ENCODE results near the gene LAMA3. TPM values are rescaled to one million over a fixed set of nuclear protein-coding genes. Genes with fewer than 3 reads are reported as not detected.

The LAMA3 gene
- total RNA-seq, 4 donors from 2014 or later, result 14.9 to 81.4 (median 69.3) TPM

- no peak overlapping the region for H3K27ac ChIP-seq
- no peaks in the 10 kb centered on the region for H3K9me3 ChIP-seq
- TF ChIP-seq CTCF (IDR thresholded peaks at IDR 0.05), result no peak
- peaks cover 0 to 4% (median 0%) of the 10 kb centered on the region in 4 donors for H3K4me1 ChIP-seq
- DNase-seq, result no peak
- H3K36me3 ChIP-seq, result no peaks in the 10 kb centered on the region
- H3K27me3 ChIP-seq, result no peaks in the 10 kb centered on the region
- H3K4me3 ChIP-seq, result no peak overlapping the region
Measured at GRCh38 chr18:23857756-23858155, 168.5 kb downstream of the LAMA3 start.

- DNase-seq, result no peak
- TF ChIP-seq CTCF (IDR thresholded peaks at IDR 0.05), result no peak
- no peak for TF ChIP-seq POLR2A (IDR thresholded peaks at IDR 0.05)
- Histone ChIP-seq H3K27ac (no peak overlapping the region), H3K9me3 (no peaks in the 10 kb centered on the region), H3K36me3 (no peaks in the 10 kb centered on the region), H3K4me3 (no peak overlapping the region), H3K4me1 (peaks cover 0 to 4% (median 0%) of the 10 kb centered on the region in 4 donors), H3K27me3 (no peaks in the 10 kb centered on the region)
Measured at GRCh38 chr18:23859466-23860336, 170.4 kb downstream of the LAMA3 start.

DNA sequence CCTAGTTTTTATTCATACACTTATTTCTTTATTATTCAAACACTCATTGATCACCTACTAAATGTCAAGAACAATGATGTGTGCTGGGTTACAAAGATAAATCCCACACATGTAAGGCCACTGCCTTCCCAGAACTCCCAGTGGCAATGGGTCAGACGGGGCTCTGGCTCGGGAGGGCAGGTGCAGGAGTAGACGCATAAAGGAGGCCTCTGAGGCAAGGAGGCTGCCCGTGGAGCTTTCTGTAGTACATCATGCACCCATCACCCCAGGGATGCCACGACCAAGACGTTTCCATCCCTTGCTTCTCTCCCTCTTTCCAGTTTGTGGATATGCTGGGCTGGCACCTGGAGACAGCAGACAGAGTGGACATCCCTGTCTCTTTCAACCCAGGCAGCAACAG lies 172.1 kb downstream of the LAMA3 start:
- Histone ChIP-seq H3K4me1 (peaks cover 0 to 9% (median 5%) of the 10 kb centered on the region in 4 donors), H3K27ac (no peak overlapping the region), H3K4me3 (no peak overlapping the region), H3K9me3 (no peaks in the 10 kb centered on the region), H3K36me3 (no peaks in the 10 kb centered on the region), H3K27me3 (no peaks in the 10 kb centered on the region)
- TF ChIP-seq POLR2A (IDR thresholded peaks at IDR 0.05) (no peak), CTCF (IDR thresholded peaks at IDR 0.05) (no peak)
- no peak for DNase-seq

DNA sequence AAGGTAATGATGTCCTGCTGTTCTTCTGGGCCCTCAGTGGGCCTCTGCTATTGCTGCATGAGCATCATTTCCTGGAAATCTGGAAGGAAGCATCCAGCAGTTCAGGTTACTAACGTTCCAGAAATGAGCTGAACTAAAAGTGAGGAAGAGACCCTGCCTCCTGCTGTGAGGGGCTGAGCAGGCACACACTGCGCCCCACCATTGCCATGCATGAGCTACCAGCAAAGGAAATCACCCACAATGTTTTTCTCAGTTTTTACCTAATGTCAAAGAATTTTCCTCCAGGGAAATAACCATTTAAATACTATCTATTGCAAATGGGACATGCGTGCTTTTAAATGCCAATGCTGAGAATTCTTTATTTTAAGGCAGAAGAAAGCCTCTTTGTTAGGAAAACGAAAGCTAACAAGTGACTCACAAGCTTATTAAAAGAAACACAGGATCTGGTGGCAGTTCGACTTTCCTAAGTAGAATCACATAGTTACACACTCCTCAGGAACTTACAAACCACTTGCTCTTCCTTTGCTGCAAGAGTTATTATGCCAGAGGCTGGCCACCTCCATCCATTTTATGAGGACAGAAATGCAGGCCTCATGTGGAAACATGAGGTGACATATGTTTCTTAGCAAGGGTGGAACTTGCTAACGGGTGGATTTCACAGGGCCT lies 172.7 kb downstream of the LAMA3 start:
- H3K36me3 ChIP-seq, result no peaks in the 10 kb centered on the region
- H3K27me3 ChIP-seq, result no peaks in the 10 kb centered on the region
- TF ChIP-seq POLR2A (IDR thresholded peaks at IDR 0.05) (no peak), CTCF (IDR thresholded peaks at IDR 0.05) (no peak)
- no peaks in the 10 kb centered on the region for H3K9me3 ChIP-seq
- no peak for DNase-seq
- H3K27ac ChIP-seq, result no peak overlapping the region
- H3K4me1 ChIP-seq, result peaks cover 0 to 9% (median 5%) of the 10 kb centered on the region in 4 donors
- H3K4me3 ChIP-seq, result no peak overlapping the region

DNA sequence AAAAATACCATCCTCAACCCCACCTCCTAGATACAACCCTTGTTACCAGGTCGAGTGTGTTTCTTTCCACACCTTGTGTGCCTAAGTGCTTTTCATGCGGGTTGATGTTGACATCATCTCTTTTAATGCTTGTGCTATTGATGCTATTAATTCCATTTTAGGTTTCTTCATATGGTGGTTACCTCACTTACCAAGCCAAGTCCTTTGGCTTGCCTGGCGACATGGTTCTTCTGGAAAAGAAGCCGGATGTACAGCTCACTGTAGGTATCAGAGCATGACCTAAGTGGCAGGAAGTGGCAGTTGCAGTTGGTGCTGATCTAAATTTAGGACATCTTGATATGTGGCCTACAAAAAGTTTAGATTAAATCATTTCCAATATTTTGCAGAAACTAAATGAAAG lies 175.4 kb downstream of the LAMA3 start:
- peak in 2 of 3 donors; percentile 49 to 66 for DNase-seq
- no peaks in the 10 kb centered on the region for H3K36me3 ChIP-seq
- TF ChIP-seq POLR2A (IDR thresholded peaks at IDR 0.05), result no peak
- TF ChIP-seq CTCF (IDR thresholded peaks at IDR 0.05), result no peak
- no peaks in the 10 kb centered on the region for H3K9me3 ChIP-seq
- H3K27ac ChIP-seq, result peak overlapping the region in 2 of 4 donors; percentile 32 to 33
- peaks cover 0 to 9% (median 3%) of the 10 kb centered on the region in 4 donors for H3K4me1 ChIP-seq
- H3K27me3 ChIP-seq, result no peaks in the 10 kb centered on the region
- H3K4me3 ChIP-seq, result no peak overlapping the region

All from Peyer's patch (tissue), 4 donors.